ENCODE data around the gene GIMD1.

Gene GIMD1

DNA sequence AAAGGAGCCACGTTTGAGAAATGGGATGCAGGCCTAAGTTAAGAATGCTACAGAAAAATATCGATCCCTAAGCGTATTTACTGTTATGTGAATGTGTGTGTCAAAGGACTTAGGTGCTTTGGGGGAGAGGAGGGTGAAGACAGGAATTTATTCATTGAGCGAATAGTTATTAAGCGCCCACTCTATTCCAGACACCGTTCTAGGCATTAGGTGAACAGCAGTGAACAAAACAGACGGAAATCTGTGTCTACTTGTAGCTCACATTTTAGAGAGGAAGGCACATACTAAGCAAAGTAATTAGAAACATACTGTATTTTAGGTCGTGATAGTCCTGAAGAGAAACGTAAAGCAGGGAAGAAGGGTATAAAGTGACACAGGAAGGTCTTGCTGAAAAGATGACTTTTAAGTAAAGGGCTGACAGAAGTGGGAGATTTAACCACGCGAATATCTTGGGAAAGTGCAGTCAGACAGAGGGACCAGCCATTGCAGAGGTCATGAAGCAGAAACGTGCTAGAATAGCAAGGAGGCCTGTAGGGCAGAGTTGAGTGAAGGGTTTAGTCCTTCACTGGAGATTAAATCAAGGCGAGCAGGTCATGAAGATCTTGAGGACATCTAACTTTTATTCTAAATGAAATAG is 51.7 kb downstream of the GIMD1 start:
- FAIRE-seq = no peak
- DNase-seq (ENCODE audit: extremely low spot score, insufficient read length, low read depth) = no peak

GRCh38 chr4:106315968-106316772 is 52.4 kb downstream of the GIMD1 start, which contains the start of the genes AIMP1 and TBCK:
Gene AIMP1, plus strand, starts transcription at chr4:106316550. Its CDS starts 8,460 bp downstream, at chr4:106325010.
Gene TBCK, minus strand, starts transcription at chr4:106316209. Its CDS starts 7,249 bp downstream, at chr4:106308960.
- FAIRE-seq (peak; percentile 97), DNase-seq (ENCODE audit: extremely low spot score, insufficient read length, low read depth) (peak; percentile 54)

- FAIRE-seq (peak; percentile 57), DNase-seq (ENCODE audit: extremely low spot score, insufficient read length, low read depth) (no peak)
Measured at GRCh38 chr4:106315476-106315967, 53.1 kb downstream of the GIMD1 start.

DNA sequence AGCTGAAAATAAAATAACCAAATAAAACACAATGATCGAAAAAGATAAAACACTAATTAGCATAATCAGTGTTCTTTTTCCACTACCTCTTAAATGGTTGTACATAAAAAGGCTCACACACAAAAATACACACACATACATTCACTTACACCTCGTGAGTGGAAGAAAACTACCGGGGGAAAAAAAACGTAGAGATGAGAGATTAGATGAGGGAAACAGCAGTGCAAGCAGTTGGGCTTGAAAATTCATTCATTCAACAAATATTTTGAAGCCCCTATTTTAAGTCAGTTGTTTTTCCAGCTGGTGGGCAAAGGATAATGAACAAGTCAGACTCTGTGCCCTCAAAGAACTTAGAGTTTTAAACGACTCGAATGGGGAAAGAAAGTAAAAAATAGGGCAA is 53.6 kb downstream of the GIMD1 start:
- DNase-seq (ENCODE audit: extremely low spot score, insufficient read length, low read depth) (no peak), FAIRE-seq (no peak)

DNA sequence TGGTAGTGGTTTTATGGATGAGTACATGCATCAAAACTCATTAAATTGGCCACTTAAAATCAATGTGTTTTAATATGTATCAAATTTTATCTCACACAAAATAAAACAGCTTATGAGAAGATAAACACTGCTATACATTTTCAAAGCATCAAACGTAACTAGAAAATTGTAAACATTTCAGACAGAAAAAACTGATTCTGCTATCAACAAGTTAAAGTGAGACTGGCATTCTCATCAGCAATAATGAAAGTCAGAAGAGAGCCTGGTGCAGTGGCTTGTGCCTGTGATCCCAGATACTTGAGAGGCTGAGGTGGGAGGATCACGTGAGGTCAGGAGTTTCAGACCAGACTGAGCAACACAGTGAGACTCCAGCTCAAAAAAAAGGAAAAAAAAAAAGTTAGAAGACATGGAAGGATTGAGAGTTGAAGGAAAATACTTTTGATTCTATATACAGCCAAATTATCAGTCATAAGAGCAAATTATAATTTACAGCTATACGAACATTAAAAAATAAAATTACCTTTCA is 55.5 kb downstream of the GIMD1 start:
- FAIRE-seq (no peak), DNase-seq (ENCODE audit: extremely low spot score, insufficient read length, low read depth) (no peak)

DNA sequence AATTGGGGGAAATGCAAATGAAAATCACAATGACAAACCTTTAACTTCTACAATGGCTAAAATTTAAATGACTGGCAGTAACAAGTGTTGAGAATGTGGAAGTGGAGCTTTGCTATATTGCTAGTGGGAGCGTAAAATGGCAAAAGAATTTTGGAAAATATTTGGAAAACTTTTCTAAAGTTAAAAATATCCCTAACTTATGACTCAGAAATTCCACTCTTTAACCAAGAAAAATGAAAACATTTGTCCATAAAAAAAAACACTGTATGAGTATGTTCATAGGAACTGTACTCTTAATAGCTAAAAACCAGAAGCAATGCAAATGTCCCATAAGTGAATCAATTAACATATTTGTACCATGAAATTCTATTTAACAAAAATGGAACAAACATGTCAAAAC is 56.2 kb downstream of the GIMD1 start:
- DNase-seq (ENCODE audit: extremely low spot score, insufficient read length, low read depth) (no peak), FAIRE-seq (no peak)

Data from GM18507 (cell line).